ENCODE results near the gene ABHD2.
A peak's percentile ranks its signal among the peaks of the same experiment; 100 is the strongest.
"Not testable (repeated sequence)": the region's sequence is repeated elsewhere in the genome, so short reads cannot be mapped to it uniquely, and the experiment has no call there.

Gene ABHD2

GRCh38 chr15:89122505-89123180, 34.4 kb downstream of the ABHD2 start:
- no peak for DNase-seq

GRCh38 chr15:89123181-89123525, 34.9 kb downstream of the ABHD2 start:
- no peak for DNase-seq

- DNase-seq, result no peak
Observed at GRCh38 chr15:89125088-89125826, 37.0 kb downstream of the ABHD2 start.

GRCh38 chr15:89126009-89126408, 37.8 kb downstream of the ABHD2 start:
- no peak for DNase-seq

GRCh38 chr15:89127054-89127702, 38.9 kb downstream of the ABHD2 start:
- no peak for DNase-seq

- DNase-seq, result no peak
Observed at GRCh38 chr15:89128320-89129122, 40.3 kb downstream of the ABHD2 start.

- DNase-seq, result peak; percentile 55
Observed at GRCh38 chr15:89129123-89129815, 41.0 kb downstream of the ABHD2 start.

- no peak for DNase-seq
Observed at GRCh38 chr15:89129816-89130134, 41.5 kb downstream of the ABHD2 start.

GRCh38 chr15:89130201-89130600, 41.9 kb downstream of the ABHD2 start:
- DNase-seq, result no peak

GRCh38 chr15:89131731-89132130, 43.5 kb downstream of the ABHD2 start:
- DNase-seq, result no peak

GRCh38 chr15:89132611-89133507, 44.6 kb downstream of the ABHD2 start:
- DNase-seq, result no peak

GRCh38 chr15:89135387-89136077, 47.3 kb downstream of the ABHD2 start:
- DNase-seq, result not testable (repeated sequence)

- DNase-seq, result no peak
Observed at GRCh38 chr15:89136078-89136806, 48.0 kb downstream of the ABHD2 start.

GRCh38 chr15:89136818-89137772, 48.8 kb downstream of the ABHD2 start:
- DNase-seq, result no peak

GRCh38 chr15:89137926-89138325, 49.7 kb downstream of the ABHD2 start:
- no peak for DNase-seq

GRCh38 chr15:89138999-89139612, 50.9 kb downstream of the ABHD2 start:
- no peak for DNase-seq

- DNase-seq, result no peak
Observed at GRCh38 chr15:89139613-89140499, 51.6 kb downstream of the ABHD2 start.

- no peak for DNase-seq
Observed at GRCh38 chr15:89140595-89140994, 52.3 kb downstream of the ABHD2 start.

Measured in activated CD4-positive, CD25-positive, alpha-beta regulatory T cell treated with anti-CD3 and anti-CD28 coated beads, Interleukin-2, amount 50 U/mL, for 72 hours (primary cell).